Measurements from ENCODE around the gene AKAP6.

The AKAP6 gene

GRCh38 chr14:32588448-32589320 lies 259.6 kb downstream of the AKAP6 start:
- no peak for DNase-seq

- DNase-seq, result no peak
Observed at GRCh38 chr14:32590157-32590556, 261.1 kb downstream of the AKAP6 start.

DNA sequence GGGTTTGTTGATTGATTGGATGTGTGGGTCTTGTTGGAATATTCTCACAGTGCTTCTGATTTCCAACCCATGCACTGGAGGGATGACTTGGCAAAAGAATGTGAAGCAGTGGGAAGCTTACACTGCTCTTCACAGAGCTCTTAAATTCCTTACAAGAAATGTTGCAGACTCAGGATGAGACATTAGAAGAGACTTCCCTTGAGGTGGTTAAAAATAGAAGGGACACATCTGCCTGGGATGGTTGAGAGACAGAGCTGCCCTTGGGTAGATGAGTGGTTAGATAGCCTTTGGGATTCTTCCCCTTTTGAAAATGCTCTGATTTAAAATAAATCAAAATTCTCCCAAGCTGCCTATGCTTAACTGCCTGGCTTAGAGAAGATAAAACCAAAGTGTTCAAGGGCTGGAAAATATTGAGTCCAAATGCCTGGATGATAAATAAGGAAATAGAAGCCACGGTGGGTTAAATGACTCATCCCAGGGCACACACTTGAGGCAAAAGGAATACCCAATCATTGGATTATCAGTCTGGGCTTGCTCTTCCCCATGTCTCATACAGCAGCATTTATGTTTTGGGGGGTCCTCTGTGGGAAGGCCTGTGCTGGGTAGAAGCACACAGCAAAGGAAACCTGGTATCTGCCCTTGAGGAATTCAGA lies 264.3 kb downstream of the AKAP6 start:
- DNase-seq, result no peak

DNA sequence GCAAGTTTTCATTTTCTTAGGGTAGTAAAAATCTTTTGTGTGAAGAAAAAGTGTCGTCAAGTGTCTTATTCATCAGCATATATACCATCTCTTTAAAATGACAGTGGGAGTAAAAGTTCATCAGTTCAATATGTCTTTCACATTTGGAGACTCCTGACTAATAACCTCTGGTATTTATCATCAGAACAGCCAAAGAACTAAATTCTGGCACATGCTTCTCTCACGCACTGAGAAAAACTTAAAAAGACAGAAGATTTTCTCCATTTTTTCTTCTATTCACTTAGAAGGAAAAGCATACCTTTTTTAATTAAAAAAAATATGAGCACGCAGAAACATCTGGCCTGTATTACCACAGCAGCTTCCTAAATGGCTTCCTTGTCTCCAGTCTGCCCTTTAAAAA lies 265.7 kb downstream of the AKAP6 start:
- DNase-seq, result no peak

- DNase-seq, result no peak
Observed at GRCh38 chr14:32595497-32595896, 266.4 kb downstream of the AKAP6 start.

- no peak for DNase-seq
Observed at GRCh38 chr14:32596390-32596789, 267.3 kb downstream of the AKAP6 start.

DNA sequence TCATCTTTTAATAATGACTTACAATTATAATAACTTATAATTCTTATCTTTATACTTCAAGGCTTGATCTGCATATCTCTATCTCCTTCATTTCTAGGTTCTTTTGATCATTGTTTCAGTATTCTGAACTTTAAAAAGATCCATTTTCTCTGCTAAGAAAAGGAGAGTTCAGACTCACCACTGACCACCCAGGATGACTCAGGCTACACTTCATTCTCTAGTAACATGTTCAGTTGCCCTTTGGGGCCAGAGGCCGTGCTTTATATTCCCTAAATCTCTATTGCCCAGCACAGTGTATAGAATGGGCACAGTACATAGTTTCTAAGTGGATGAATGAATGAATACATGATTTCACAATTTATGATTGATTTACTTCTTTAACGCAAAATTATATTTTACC lies 268.7 kb downstream of the AKAP6 start:
- DNase-seq, result no peak

DNA sequence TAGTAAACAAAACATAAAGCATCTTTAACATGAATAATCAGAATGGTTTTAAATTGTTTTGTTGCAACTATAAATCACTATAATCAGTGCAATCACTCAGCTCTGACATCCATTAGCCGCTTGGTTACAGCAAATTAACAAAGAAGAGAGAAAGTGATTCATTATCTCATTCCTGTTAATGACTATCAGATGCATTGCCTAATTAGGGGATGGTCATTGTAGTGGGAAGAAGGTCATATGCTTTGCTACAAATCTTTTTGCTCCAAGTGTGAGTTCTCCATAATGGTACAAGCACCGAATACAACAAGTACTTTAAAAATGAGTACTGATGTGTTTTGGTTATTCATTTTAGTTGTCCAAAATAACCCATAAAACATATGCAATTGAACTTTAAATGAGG lies 272.0 kb downstream of the AKAP6 start:
- DNase-seq, result no peak

DNA sequence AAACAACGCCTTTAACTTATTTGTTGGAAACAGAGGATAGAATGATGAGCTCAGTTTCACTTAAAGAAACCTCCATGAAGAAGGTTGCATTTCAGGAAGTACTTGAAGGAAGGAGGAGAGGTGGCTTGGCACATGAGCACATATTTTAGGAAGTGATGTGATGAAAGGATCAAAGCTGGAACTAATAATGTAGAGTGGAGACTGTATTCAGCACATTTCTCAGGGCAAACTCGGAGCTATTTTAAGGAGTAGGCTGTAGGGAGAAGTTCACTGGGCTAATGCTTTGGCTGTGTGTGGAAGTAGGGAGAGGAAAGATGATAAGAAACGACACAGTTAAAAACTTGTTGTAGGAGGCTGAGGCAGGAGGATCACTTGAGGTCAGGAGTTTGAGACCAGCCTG lies 272.8 kb downstream of the AKAP6 start:
- DNase-seq, result no peak

DNA sequence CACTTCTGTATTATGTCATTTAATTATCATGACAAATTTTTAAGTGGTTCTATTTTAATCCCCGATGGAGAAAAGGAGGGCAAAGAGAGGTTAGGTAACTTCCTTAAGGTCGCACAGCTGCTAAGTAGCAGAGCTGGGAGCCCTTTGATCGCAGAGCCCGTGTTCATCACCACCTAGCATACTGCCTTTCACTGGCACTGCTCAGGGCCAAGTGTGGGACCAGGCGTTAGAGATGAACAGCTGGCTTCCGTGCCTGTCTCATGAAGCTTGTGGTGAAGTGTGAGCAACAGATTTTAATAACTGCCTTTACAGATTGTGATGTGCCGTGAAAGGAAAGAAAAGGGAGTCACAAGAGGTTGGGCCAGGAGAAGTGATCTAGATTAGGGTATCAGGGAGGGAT lies 273.6 kb downstream of the AKAP6 start:
- no peak for DNase-seq

GRCh38 chr14:32603992-32604565 lies 275.0 kb downstream of the AKAP6 start:
- DNase-seq, result no peak

DNA sequence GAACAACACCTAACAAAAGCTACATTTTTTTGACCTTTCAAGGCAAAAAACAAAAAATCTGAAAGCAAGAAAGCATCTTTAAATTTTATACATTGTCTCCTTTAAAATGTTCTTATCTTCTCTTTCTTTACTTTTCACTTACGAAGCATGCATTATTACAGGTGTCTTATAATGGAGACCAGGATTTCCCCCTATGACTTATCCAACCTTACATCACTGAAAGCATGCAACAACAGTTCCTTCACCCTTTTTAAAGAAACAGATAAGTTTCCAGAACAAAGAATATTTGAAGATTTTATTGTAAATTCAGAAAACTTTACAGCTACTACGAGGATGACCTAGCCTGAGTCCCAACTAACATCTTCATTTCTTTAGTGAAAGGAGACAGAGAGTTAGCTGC lies 277.2 kb downstream of the AKAP6 start:
- no peak for DNase-seq

DNA sequence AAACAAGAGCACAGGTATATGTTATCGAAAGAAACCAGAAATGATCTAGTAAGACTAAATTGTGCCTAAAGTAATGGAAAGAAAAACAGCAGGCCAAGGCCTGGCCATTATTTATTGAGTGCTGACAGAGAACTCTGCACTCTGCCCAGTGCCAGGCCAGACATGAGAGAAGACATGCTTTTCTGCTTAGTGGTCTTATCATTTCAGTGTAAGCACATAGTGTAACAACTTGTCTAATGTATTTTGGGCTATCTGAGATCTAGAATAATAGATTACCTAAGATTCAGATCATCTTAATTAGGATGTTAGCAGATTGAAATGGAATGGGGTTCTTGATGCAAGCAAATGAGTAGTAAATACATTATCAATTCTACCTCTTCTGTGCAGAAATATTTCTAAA lies 278.3 kb downstream of the AKAP6 start:
- DNase-seq, result no peak

DNA sequence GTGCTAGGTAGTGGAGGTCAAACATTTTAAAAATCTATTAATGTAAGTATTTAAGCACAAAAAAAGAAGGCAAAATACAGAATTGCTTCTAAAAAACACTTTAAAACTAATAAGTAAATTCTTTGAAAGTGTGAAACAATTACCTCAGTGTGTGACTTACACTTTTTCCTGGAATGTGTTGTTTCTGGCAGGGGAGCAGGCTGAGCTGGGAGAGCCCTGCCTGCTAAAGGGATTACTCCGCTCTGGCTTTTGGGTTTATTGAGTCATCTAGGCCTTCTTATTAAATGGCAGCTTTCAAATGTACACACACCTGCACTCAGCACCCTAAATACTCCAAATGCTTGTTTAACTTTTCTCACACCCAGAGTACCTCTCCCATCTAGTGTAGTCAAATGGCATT lies 279.8 kb downstream of the AKAP6 start:
- no peak for DNase-seq

DNA sequence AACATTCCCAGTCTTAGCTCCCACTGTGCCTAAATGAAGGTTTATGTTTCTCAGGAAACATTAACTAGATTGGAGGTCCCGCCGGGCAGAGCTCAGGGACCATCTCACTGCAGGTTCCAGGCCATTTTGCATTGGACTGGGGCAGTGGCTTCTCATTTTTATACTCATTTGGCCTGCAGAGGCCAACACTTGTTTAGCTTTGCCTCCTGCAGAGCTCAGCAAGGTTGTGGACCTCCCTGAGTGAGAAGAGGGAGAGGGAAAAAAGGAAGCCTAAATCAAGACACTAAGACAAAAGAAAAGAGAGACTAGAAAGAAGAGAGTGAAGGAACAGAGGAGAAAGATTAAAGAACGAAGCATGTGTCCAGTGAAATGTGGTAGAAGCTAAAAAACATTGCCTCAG lies 280.3 kb downstream of the AKAP6 start:
- DNase-seq, result no peak

- no peak for DNase-seq
Observed at GRCh38 chr14:32611752-32612151, 282.7 kb downstream of the AKAP6 start.

DNA sequence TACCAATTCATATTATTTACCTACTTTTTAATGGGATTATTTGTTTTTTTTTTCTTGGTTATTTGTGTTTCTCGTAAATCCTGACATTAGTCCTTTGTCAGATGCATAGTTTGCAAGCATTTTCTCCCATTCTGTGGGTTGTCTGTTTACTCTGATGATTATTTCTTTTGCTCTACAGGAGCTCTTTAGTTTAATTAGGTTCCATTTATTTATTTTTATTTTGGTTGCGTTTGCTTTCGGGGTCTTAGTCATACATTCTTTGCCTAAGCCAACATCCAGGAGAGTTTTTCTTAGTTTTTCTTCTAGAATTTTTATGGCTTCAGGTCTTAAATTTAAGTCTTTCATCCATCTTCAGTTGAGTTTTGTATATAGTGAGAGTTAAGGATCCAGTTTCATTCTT lies 289.9 kb downstream of the AKAP6 start:
- DNase-seq, result no peak

GRCh38 chr14:32620303-32620702 lies 291.2 kb downstream of the AKAP6 start:
- DNase-seq, result no peak

- no peak for DNase-seq
Observed at GRCh38 chr14:32620724-32621123, 291.6 kb downstream of the AKAP6 start.

GRCh38 chr14:32621585-32621984 lies 292.5 kb downstream of the AKAP6 start:
- no peak for DNase-seq

- DNase-seq, result no peak
Observed at GRCh38 chr14:32622742-32623141, 293.6 kb downstream of the AKAP6 start.

GRCh38 chr14:32623300-32624093 lies 294.4 kb downstream of the AKAP6 start:
- DNase-seq, result no peak

- no peak for DNase-seq
Observed at GRCh38 chr14:32625211-32625610, 296.1 kb downstream of the AKAP6 start.

All from effector CD8-positive, alpha-beta T cell (primary cell).